CD4-positive, alpha-beta T cell treated with Interleukin-6 for 4 hours (primary cell): ENCODE results near the gene SHANK3.
"Not testable (repeated sequence)": the region's sequence is repeated elsewhere in the genome, so short reads cannot be mapped to it uniquely, and the experiment has no call there.

Source experiments
- DNase-seq: peaks from one replicate; pipeline ENCODE4 v3.0.0-alpha.2; 2020; ENCODE audit warnings: mixed read lengths

The SHANK3 gene

DNA sequence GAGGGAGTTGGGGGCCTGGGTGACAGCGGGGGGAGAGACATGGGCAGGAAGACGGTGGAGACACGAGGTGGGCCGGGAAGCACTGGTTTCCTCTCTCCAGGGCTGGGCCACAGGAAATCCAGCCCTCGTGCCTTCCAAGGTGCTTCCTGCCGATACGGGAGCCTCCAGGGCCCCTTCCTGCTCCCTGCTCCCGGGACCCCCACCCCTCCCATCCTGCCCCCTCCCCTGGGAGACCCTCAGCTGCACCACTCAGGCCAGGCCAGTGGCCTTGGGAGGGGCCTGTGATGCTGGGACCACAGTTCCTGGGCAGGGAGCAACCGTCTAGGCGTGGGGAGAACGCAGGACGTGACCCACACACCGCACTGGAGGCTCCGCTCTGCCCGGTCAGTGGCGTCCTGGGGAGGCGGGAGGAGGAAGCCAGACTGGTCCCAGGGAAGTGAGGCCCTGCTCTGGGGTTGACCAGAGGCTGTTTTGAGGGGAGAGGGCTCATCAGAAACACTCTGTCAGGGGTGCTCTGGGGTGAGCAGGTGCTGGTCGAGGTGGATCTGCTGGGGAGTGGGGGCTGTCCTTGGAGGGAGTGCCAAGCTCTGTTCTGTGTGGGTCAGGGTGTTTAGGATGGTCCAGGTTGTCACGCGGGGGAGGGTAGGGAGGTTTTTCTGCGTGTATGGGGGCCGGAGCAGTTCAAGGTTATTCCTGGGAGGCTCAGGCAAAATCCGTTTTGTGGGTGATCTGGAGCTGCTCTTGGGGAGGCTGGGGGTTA, at the start of gene SHANK3:
Gene SHANK3, plus strand, starts transcription at position 353 of the 760 bp plus-strand sequence.
- no peak for DNase-seq

DNA sequence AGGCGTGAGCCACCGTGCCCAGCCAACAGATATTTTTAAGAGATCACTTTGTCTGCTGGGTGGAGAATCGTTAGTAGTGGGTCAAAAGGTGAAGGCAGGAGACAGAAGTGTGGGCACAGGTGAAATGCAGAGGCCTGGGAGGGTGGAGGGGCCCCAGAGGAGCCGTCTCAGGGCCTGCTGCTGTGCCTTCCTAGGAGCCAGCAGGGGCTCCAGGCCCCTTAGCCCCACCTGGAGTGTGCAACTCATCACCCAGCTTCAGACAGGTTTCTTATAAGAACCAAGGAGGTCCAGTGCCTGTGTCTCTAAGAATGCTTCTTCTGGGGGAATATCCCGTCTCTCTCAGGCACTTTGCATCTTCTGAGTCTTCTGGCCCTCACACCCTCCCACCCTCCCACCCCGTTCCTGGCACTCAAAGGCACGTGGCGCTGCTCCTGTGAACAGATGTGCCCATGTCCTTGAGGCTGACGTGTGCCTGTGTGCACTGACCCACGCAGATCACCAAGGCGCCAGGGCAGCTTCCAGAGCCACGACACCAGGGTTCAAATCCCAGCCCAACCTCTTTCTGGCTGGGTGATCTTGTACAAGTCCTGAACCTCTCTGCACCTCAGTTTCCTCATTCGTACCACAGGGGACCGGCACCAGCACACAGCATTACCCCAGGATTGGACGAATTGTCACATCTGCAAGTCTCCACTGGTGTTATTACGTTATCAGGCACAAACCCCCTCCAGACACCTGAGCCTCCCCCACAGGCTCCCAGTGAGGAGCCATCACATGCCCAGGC, 48.1 kb upstream of the SHANK3 start:
- DNase-seq, result no peak

DNA sequence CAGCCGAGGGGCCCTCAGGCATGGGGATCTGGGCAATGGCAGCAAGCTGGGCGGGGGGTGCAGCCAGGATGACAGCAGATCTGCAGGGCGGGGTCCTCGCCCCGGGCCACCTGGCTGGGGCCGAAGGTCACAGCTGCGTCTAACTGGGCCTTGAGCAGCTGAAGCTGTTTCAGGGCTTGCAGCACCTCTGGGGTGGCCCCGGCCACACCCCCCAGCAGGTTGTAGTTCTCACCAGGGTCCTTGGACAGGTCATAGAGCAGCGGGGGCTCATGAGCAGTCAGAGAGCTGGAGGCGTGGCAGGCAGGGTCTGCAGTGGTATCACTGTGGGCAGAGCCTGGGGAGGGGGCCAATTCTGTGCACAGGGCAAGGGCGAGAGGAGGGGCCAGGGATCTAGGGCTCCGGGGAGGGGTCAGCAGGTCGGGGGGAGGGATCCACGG, 47.5 kb upstream of the SHANK3 start:
- DNase-seq, result no peak

DNA sequence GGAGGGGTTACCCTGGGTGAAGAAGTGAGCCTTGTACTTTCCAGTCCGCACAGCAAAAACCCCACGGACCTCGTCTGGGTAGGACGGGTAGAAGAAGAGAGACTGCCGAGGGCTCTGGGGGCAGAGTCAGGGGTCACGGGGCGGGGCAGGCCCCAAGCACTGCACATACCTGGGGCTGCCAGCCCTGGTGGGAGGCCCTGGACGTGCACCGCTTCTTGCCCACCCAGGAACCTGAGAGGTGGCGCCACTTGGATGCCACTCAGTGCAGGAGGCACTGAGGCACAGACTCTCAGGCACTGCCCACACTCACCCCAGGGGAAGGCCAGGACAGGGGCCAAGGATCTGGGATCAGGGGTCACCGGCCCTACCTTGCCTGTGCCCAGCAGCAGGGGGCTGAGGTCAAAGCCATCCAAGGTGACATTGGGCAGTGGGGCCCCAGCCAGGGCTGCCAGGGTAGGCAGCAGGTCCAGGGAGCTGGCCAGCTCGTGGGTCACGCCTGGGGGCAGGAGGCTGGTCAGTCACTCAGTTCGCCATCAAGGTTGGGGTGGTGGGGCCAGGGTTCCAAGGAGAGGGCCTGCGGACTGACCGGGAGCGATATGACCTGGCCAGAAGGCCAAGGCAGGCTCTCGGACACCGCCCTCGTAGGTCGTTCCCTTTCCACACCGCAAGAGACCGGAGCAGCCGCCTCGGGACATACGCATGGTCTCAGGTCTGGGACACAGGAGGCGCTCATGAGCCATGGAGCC, 46.9 kb upstream of the SHANK3 start:
- no peak for DNase-seq

DNA sequence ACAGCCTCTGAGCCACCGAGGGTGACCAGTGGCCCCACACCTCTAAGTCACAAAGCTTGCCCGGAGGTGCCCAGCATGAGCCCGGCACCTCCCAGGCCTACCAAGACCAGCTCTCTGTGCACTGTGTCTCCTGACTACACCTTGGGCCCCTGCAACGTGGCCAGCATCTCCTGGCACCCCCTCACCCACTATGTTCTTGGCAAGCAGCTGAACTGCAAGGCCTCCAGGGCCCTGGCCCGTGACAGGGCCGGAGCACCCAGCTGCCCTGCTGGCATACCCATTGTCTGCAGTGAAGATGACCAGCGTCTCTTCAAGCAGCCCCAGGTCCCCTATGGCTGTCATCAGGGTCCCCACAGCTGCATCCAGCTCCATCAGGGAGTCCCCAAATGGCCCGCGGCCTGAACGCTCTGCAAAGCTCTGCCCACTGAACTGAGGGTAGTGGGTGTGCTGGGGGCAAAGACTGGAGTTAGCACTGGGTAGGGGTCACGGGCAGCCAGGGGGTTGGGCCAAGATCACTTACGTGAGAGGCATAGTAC, 46.2 kb upstream of the SHANK3 start:
- no peak for DNase-seq

DNA sequence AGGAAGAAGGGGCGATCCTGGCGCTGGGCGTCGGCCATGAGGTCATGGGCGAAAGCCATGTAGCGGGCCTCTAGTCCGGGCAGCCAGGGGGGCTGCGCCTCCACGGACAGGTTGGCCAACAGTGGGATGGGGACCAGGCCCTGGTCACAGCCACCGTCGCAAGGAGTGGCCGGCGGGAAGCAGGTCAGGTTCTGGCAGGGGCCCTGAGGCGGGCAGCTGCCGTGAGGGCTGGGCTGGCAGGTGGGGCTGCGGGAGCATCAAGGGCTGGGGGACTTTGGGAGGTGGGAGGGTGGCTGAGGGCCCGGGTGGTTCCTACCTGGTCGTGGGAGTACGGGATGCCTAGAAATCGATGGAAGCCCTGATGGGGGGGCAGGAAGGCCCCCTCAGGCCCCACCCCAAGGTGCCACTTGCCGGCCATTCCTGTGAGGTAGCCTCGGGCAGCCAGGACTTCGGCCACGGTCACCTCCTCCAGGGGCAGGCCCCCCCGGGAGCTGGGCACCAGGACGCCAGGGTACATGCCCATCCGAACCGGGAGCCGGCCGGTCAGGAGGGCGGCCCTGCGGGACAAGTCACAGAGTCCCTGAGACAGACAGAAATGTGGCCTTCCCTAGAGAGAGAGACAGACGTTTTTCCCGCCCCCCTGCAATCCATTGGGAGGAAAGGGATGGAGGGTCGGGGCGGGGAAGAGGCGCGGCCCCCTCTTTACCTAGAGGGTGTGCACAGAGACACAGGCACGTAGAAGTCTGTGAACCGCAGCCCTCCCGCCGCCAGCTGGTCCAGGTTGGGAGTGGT, 45.6 kb upstream of the SHANK3 start:
- no peak for DNase-seq

DNA sequence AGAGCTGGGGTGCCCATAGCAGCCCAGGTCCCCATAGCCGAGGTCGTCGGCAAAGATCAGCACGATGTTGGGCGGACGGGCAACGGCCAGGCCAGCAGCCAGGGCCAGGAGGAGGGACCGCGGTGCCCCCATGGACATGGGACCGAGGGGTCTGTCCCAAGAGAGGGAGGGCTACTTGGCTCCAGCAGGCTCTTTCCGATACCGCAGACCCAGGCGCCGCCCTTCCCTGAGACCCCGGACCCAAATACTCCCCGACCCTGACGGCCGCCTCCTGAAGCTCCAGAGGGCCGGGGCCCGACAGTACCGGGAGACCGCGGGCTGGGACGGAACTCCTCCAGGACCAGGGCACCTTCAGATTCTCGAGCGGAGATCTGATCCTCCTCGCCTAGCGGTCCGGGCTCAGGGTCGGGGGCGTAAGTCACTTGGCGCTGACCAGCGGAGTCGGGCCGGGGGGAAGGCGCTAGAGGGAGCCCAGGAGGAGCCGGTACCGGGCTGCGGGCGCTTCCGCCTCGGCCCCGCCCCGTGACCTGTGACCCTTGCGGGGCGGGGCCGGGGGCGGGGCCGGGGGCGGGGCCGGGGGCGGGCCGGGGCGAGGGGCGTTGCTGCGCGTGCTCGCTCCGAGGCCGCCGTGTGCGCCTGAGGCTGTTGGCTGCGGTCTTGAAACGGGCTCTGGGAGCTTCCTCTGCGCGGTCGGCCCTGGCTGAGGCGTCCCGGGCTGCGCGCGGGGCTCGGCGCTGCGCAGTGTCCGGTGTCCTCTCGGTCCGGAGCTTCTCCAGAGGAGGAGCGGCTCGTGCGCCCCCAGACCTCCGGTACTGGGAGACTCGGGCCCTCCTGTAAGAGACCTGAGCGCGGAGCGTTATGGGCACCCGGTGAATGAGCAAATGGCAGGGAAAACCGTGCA, 44.7 kb upstream of the SHANK3 start, which contains the start of gene ARSA:
Gene ARSA, minus strand, starts transcription at position 511 of the 901 bp plus-strand sequence. Its CDS starts 373 bp downstream, at position 138.
- peak; percentile 83 for DNase-seq

DNA sequence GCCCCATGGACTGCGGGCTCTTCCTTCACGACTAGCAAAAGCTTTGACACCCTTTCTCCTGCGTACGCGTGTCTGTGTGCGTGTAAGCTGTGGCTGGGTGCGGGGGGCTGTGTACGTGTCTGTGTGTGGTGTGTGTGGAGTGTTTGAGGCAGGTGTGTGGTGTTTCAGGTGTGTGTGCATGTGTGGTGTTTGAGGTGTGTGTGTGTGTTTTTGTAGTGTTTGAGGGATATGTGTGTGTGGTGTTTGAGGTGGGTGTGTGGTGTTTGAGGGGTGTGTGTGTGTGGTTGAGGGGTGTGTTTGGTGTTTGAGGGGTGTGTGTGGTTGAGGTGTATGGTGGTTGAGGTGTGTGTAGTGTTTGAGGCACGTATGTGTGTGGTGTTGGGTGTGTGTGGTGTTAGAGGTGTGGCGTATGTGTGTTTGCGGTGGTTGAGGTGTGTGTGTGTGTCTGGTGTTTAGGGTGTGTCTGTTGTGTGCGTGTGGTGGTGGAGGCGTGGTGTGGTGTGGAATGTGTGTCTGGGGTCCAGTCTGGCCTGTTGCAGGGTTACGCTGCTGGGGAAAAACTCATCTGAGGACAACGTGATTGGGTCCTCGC, 44.0 kb upstream of the SHANK3 start:
- peak; percentile 26 for DNase-seq

DNA sequence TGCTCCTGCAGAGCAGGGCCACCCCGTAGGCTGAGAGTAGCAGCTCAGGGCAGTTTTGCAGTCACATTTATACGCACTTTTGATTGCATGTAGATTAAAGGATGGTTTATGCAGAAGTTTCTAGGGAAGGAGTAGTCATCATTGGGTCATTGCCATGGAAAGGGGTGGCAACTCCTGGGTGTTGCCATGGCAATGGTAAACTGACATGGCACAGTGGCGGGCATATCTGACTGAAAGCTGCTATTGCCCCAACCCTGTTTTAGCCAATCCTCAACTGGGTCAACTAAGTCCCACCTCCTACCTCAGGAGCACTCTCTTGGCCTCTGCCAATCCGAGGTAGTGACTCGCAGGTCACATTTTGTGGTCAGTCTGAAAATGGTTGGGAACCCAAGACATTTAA, 42.2 kb upstream of the SHANK3 start:
- no peak for DNase-seq

DNA sequence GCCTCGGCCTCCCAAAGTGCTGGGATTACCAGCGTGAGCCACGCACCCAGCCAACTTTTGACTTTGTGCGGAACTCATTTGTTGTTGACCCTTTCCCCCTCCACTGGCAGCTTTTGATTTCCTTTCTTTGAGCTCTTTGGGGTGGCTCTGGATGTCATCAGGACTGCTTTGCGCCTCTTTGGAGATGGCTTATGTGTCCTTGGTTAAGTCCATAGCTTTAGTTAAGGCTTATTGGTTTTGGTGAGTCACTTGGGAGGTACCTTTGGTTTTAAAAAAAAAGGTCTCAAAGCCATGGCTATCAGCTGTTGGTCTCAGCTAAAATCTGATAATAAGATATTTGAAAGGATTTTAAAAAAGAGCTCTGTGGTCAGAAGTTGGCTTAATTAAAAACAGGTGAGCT, 39.5 kb upstream of the SHANK3 start:
- no peak for DNase-seq

DNA sequence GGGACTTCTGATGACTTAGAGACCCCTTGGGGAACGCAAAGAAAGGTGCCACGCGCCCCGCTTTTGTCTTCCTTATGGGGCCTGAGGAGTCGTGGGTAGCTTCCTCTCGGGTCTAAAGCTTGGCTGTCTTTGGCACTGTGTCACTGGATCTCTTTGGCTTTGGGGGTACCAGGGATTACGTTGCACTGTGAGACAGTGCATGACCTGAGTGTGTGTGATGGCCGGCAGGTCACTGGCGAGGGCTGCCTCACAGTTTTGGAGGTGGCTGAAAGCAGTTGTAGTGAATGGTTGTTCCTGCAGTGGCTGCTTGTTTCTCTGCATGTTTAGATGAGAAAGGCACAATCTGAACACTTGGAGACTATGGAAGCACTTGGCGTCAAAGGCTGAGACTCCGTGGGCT, 38.9 kb upstream of the SHANK3 start:
- no peak for DNase-seq

DNA sequence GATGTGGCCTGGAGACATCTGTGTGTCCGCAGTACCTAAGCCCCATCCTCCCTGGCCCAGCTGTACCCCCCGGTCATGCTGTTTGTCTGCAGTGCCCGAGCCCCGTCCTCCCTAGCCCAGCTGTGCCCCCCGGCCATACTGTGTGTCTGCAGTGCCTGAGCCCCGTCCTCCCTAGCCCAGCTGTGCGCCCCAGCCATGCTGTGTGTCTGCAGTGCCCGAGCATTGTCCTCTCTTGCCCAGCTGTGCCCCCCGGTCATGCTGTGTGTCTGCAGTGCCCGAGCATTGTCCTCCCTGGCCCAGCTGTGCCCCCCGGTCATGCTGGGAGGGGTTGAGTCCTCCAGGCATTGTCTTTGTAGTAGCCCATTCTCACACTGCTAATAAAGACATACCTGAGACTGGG, 37.0 kb upstream of the SHANK3 start:
- no peak for DNase-seq

DNA sequence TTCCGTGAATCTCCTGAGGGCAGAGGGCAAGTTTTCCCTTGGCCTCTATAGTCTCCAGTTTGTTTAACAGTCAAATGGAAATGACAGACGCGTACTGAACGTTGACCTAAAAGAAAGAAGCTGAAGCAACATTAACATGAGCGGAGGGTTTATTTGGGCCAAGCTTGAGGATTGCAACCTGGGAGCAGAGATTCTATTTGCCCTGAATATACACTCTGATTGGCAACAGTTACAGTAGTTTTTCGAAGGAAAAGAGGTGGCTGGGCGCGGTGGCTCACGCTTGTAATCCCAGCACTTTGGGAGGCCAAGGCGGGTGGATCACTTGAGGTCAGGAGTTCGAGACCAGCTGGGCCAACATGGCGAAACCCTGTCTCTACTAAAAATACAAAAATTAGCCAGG, 32.3 kb upstream of the SHANK3 start:
- DNase-seq, result not testable (repeated sequence)

DNA sequence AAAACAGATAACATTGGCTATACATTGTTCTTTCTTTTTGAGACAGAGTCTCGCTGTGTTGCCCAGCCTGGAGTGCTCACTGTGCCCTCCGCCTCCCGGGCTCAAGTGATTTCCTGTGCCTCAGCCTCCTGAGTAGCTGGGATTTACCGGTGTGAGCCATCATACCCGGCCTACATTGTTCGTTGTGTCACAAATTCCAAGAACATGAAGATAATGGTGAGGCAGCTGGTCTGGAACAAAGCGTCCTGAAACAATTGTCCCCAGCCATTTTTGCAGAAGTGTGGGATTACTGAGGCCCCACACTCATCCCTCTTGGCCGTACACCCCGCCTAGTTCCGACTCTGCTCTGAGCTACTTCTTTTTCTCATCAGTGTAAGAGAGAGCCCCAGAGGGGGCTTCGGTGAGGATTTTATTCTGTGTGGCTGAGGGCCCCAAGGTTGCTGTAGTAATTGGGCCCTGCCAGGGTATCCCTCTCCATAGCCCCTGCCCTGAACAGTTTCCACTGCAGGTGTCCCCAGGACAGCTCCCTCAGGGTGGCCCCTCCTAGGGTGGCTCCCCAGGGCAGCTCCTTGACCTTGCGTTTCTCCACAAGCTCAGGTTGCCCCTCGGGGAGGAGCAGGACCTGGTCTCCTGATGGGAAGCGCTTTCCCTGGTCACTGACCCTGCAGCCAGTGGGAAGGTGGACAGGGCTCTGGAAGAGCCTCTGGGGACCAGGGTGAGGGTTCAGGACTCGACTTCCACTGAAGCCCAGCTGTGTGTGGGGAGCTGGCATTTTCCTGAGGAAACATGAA, 31.6 kb upstream of the SHANK3 start:
- no peak for DNase-seq

DNA sequence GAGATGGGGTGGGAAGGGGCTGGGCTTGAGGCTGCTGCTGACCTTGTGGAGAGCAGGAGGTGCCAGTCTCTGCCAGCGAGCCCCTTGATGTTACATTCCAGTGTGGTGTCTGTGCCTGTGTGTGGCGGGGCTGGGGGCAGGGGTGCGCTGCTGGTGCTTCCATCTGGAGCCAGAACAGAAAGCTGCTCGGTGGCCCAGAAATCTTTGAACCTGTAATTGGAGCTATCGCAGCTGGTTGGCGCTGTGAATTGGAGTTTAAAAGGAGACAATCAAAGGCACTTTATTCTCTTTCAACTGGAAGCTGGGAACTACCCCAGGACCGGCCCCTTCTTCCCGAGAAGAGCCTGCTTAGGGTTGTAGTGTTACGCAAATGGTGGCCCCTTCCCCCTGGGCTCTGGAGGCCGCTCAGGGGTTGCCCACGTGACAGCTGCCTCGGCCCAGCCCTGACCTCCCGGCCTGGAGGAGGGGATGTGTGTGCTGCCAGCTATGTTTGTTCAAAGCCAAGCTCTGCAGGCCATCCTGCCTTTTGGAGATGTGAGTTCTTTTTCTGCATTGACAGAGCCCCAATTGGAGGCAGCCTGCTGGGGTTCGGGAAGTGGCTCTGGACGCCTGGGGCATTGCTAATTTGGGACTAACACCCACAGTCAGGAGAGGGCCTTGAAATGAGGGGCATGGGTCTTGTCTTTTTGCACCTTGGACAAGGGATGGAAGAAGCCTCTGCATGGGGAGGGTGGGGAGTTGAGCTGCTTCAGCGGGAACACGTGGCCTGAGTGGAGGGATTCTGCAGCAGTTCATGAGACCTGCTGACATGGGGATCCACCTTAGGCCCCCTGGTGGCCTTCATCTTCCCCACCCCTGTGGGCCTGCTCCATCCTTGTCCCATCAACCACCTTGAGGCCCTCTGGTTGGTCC, 30.7 kb upstream of the SHANK3 start:
- no peak for DNase-seq

DNA sequence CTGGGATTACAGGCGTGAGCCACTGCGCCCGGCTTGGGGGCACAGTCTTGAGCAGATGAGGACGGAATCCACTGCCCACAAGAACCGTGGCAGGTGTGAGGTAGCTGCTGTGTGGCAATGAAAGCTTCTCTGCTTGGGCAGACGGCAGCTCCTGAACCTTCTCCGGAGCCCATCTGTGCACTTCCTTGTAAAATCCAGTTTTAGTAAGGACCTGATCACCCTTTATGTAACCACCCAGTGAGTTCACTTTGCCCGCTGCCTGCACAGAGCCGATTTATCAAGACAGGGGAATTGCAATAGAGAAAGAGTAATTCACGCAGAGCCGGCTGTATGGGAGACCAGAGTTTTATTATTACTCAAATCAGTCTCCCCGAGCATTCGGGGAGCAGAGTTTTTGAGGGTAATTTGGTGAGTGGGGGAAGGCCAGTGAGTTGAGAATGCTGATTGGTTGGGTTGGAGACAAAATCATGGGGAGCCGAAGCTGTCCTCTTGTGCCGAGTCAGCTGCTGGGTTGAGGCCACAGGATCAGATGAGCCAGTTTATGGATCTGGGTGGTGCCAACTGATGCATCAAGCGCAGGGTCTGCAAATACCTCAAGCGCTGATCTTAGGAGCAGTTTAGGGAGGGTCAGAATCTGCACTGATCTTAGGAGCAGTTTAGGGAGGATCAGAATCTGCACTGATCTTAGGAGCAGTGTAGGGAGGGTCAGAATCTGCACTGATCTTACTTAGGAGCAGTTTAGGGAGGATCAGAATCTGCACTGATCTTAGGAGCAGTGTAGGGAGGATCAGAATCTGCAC, 29.4 kb upstream of the SHANK3 start:
- DNase-seq, result not testable (repeated sequence)

DNA sequence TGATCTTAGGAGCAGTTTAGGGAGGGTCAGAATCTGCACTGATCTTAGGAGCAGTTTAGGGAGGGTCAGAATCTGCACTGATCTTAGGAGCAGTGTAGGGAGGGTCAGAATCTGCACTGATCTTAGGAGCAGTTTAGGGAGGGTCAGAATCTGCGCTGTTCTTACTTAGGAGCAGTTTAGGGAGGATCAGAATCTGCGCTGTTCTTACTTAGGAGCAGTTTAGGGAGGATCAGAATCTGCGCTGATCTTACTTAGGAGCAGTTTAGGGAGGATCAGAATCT, 28.9 kb upstream of the SHANK3 start:
- DNase-seq, result not testable (repeated sequence)

DNA sequence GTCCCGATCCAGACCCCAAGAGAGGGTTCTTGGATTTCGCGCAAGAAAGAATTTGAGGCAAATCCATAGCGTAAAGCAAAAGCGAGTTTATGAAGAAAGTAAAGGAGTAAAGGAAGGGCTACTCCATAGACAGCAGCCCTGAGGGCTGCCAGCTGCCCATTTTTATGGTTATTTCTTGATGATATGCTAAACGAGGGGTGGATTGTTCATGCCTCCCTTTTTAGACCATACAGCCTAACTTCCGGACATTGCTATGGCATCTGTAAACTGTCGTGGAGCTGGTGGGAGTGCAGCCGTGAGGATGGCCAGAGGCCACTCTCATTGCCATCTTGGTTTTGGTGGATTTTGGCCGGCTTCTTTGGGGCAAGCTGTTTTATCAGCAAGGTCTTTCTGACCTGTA, 19.4 kb upstream of the SHANK3 start:
- DNase-seq, result no peak
